HEK293T (cell line): ENCODE data around the gene DELE1.

Experiments used
- CTCF ChIA-PET: fragments of 350-600 bp; formaldehyde crosslinking; extraction: SDS; loops from one replicate; lab custom pipeline; 2021; ENCODE audit warnings: antibody characterized with exemption, inconsistent platforms; lab: Yijun Ruan, JAX
- POLR2A ChIA-PET: fragments of 350-600 bp; formaldehyde crosslinking; extraction: SDS; loops from one replicate; lab custom pipeline; 2020; ENCODE audit warnings: antibody characterized with exemption, inconsistent platforms; lab: Yijun Ruan, JAX
- DNase-seq: peaks from one replicate; pipeline ENCODE4 v3.0.0; 2012; ENCODE audit warnings: mixed read lengths; ENCODE audit errors: extremely low spot score
- ARNT ChIP-seq: fragments of 450-650 bp; IDR thresholded peaks from 2 replicates; pipeline ENCODE4 v1.6.1; 2017; ENCODE audit warnings: mild to moderate bottlenecking
- BHLHE40 ChIP-seq: fragments of 450-650 bp; IDR thresholded peaks from 2 replicates; pipeline ENCODE4 v1.6.1; 2016; ENCODE audit warnings: mild to moderate bottlenecking, moderate library complexity, borderline replicate concordance
- CTBP1 ChIP-seq: fragments of 450-650 bp; IDR thresholded peaks from 2 replicates; pipeline ENCODE4 v1.6.1; 2016; ENCODE audit warnings: borderline replicate concordance
- ELF4 ChIP-seq: fragments of 450-650 bp; IDR thresholded peaks from 2 replicates; pipeline ENCODE4 v1.6.1; 2017; ENCODE audit warnings: antibody characterized with exemption
- FOXA1 ChIP-seq: fragments of 450-650 bp; IDR thresholded peaks from 2 replicates; pipeline ENCODE4 v1.6.1; 2016; ENCODE audit warnings: mild to moderate bottlenecking
- FOXK2 ChIP-seq: fragments of 450-650 bp; IDR thresholded peaks from 2 replicates; pipeline ENCODE4 v1.6.1; 2016; ENCODE audit warnings: mild to moderate bottlenecking
- FOXM1 ChIP-seq: fragments of 450-650 bp; IDR thresholded peaks from 2 replicates; pipeline ENCODE4 v1.6.1; 2017; ENCODE audit warnings: mild to moderate bottlenecking, borderline replicate concordance
- HDGF ChIP-seq: fragments of 450-650 bp; IDR thresholded peaks from 2 replicates; pipeline ENCODE4 v1.6.1; 2017; ENCODE audit warnings: antibody characterized with exemption, borderline replicate concordance
- L3MBTL2 ChIP-seq: fragments of 450-650 bp; conservative IDR thresholded peaks from 2 replicates; pipeline ENCODE4 v1.6.1; 2016; ENCODE audit warnings: mild to moderate bottlenecking
- LEF1 ChIP-seq: fragments of 450-650 bp; IDR thresholded peaks from 2 replicates; pipeline ENCODE4 v1.6.1; 2017; ENCODE audit warnings: mild to moderate bottlenecking, borderline replicate concordance
- NFRKB ChIP-seq: fragments of 450-650 bp; IDR thresholded peaks from 2 replicates; pipeline ENCODE4 v1.6.1; 2016; ENCODE audit warnings: mild to moderate bottlenecking, moderate library complexity
- SP1 ChIP-seq: fragments of 450-650 bp; IDR thresholded peaks from 2 replicates; pipeline ENCODE4 v1.6.1; 2017
- SUZ12 ChIP-seq: fragments of 450-650 bp; IDR thresholded peaks from 2 replicates; pipeline ENCODE4 v1.6.1; 2016; ENCODE audit warnings: mild to moderate bottlenecking
- TARDBP ChIP-seq: fragments of 450-650 bp; IDR thresholded peaks from 2 replicates; pipeline ENCODE4 v1.6.1; 2016
- ZNF384 ChIP-seq: fragments of 450-650 bp; IDR thresholded peaks from 2 replicates; pipeline ENCODE4 v1.6.1; 2016
- TF ChIP-seq, protein P1 (sequence below): fragments of 450-650 bp; IDR thresholded peaks from 2 replicates; pipeline ENCODE4 v1.6.1; 2016

Gene DELE1

DNA sequence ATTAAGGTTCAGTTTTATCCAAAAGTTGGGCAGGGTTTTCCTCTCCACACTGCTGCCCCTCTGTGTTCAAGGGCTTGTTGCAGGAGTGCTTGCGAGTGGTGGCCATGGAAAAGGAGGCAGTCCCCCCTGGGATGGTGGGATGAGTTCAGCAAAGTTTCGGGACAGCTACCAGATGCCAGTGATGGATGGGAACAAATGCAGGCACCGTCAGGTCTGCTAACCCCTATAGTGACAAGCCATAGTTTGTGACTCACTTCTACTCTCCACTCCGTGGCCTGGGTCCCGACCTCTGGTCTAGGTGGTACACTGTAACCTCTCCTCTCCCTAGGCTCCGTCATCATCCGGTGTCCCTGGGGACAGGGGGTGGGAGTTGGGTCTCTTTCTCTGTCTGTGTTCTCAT is 41.4 kb downstream of the DELE1 start:
- ChIA-PET POLR2A (no interaction called here), CTCF (no interaction called here)
- DNase-seq = no peak
- TF ChIP-seq FOXA1 = no peak
- no peak for TF ChIP-seq ZNF384
- TF ChIP-seq SP1 = no peak
- TF ChIP-seq L3MBTL2 = no peak
- TF ChIP-seq SUZ12 = no peak
- TF ChIP-seq ARNT = no peak
- no peak for TF ChIP-seq LEF1
- TF ChIP-seq TARDBP = no peak
- TF ChIP-seq NFRKB = no peak
- no peak for TF ChIP-seq FOXK2
- TF ChIP-seq HDGF = no peak
- TF ChIP-seq, protein P1, sequence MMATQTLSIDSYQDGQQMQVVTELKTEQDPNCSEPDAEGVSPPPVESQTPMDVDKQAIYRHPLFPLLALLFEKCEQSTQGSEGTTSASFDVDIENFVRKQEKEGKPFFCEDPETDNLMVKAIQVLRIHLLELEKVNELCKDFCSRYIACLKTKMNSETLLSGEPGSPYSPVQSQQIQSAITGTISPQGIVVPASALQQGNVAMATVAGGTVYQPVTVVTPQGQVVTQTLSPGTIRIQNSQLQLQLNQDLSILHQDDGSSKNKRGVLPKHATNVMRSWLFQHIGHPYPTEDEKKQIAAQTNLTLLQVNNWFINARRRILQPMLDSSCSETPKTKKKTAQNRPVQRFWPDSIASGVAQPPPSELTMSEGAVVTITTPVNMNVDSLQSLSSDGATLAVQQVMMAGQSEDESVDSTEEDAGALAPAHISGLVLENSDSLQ = no peak
- TF ChIP-seq ELF4 = no peak
- TF ChIP-seq FOXM1 = no peak
- TF ChIP-seq CTBP1 = no peak
- no peak for TF ChIP-seq BHLHE40

GRCh38 chr5:141966275-141966962 is 42.7 kb downstream of the DELE1 start:
- ChIA-PET CTCF (interaction anchor here (0.6 to 0.7 kb wide), 2 partner anchors 11 to 409 kb away, joined by 3 read pairs; no protein-coding TSS in a partner anchor), POLR2A (no interaction called here)
- no peak for TF ChIP-seq L3MBTL2
- TF ChIP-seq FOXM1 = no peak
- no peak for DNase-seq

DNA sequence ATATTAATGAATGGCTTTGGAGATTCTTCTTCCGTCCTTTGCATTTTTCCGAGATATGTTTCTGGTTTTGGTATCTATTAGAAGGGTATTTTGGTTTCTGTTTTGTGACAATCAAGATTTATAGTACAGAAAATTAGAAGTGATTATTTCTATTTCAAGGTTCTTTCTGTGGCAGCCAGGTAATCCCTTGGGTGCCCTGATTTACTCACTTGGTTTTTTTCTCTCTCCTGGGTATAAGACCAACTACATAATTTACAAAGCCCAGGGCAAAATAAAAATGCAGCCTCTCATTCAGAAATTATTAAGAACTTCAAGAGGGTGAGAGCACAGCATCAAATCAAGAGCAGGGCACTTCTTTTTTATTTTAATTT is 43.3 kb downstream of the DELE1 start:
- no peak for TF ChIP-seq NFRKB
- TF ChIP-seq L3MBTL2 = no peak
- TF ChIP-seq, protein P1 = no peak
- no peak for TF ChIP-seq SUZ12
- POLR2A ChIA-PET = interaction anchor here (0.8 kb wide), 1 partner anchor 22 kb away, joined by 3 read pairs; no protein-coding TSS in a partner anchor
- CTCF ChIA-PET = interaction anchor here (0.7 kb wide), 1 partner anchor 12 kb away, joined by 3 read pairs; no protein-coding TSS in a partner anchor

GRCh38 chr5:141968914-141969608 is 45.4 kb downstream of the DELE1 start, which contains the start of gene RNF14:
Gene RNF14, plus strand, starts transcription at chr5:141969105. Its CDS starts 4,484 bp downstream, at chr5:141973589.
- CTCF ChIA-PET = interaction anchor here (0.5 to 1.9 kb wide), 29 partner anchors 9 to 350 kb away, joined by 3 to 20 read pairs (median 4); partner anchors contain the start of genes DELE1, DIAPH1, HDAC3 and PCDH1
- POLR2A ChIA-PET = interaction anchor here (0.6 to 2.4 kb wide), 21 partner anchors 9 to 1295 kb away, joined by 3 to 19 read pairs (median 3); partner anchors contain the start of genes DELE1, GNPDA1, NDFIP1 and RELL2
- TF ChIP-seq, protein P1 = peak; percentile 85
- TF ChIP-seq SUZ12 = no peak
- DNase-seq = peak; percentile 95

More for the DNA sequence above, 43.3 kb downstream of the DELE1 start:
- no peak for DNase-seq

- ChIA-PET CTCF (interaction anchor here (0.6 to 2.9 kb wide), 18 partner anchors 8 to 301 kb away, joined by 3 to 20 read pairs (median 5); partner anchors contain the start of genes DELE1 and PCDH1), POLR2A (interaction anchor here (0.6 to 2.4 kb wide), 15 partner anchors 8 to 1296 kb away, joined by 3 to 19 read pairs (median 4); partner anchors contain the start of genes DELE1, GNPDA1, NDFIP1 and RELL2)
- TF ChIP-seq, protein P1 = no peak
- no peak for TF ChIP-seq FOXA1
- TF ChIP-seq ARNT = no peak
- TF ChIP-seq TARDBP = no peak
- TF ChIP-seq FOXK2 = no peak
- no peak for TF ChIP-seq L3MBTL2
- TF ChIP-seq HDGF = no peak
- TF ChIP-seq ELF4 = no peak
- no peak for TF ChIP-seq CTBP1
- no peak for TF ChIP-seq LEF1
- no peak for TF ChIP-seq ZNF384
- DNase-seq = peak; percentile 36
Measured at GRCh38 chr5:141969783-141970771, 46.4 kb downstream of the DELE1 start.
